ENCODE measurements around the gene TOP3B. TPM values are rescaled to one million over a fixed set of nuclear protein-coding genes. Genes with fewer than 3 reads are reported as not detected.

The TOP3B gene
- 26.7 TPM for total RNA-seq
- polyA plus RNA-seq (ENCODE audit: insufficient read depth, low read depth, low replicate concordance), result 8.1 TPM
- long read RNA-seq, donor 1, result 0 reads
- long read RNA-seq, donor 2, partial matches to known transcripts, result 0 of 1 reads
- long read RNA-seq, donor 2, other reads (novel, unspliced or antisense), result 0 of 1 reads
- long read RNA-seq, donor 3, partial matches to known transcripts, result 7 of 9 reads
- long read RNA-seq, donor 3, other reads (novel, unspliced or antisense), result 0 of 9 reads
- long read RNA-seq, donor 4, result 0 reads
- long read RNA-seq, donor 5, partial matches to known transcripts, result 0 of 1 reads
- long read RNA-seq, donor 5, other reads (novel, unspliced or antisense), result 0 of 1 reads
- long read RNA-seq, donor 6, result 0 reads
- long read RNA-seq, donor 7, partial matches to known transcripts, result 10 of 23 reads
- long read RNA-seq, donor 7, other reads (novel, unspliced or antisense), result 11 of 23 reads
- long read RNA-seq, donor 8, partial matches to known transcripts, result 8 of 9 reads
- long read RNA-seq, donor 8, other reads (novel, unspliced or antisense), result 0 of 9 reads
- long read RNA-seq, donor 9, result 0 reads
- long read RNA-seq, donor 10, partial matches to known transcripts, result 5 of 7 reads
- long read RNA-seq, donor 10, other reads (novel, unspliced or antisense), result 0 of 7 reads

- H3K27ac ChIP-seq (ENCODE audit: low read depth in 2 of 2, low read length in 2 of 2), result no peak within 1 kb of the TSS
- DNase-seq (peak; percentile 79 to 94 (median 86)), FAIRE-seq (no peak)
- peak within 1 kb of the TSS; percentile 35 to 87 (median 43) for H3K9ac ChIP-seq (ENCODE audit: low read length in 3 of 3)
- intact Hi-C loops (cut with DNase I), result no loop called here
- peaks cover 0 to 9% (median 0%) of the 10 kb centered on the region in 3 donors for H3K4me1 ChIP-seq (ENCODE audit: control insufficient read depth in 2 of 3, insufficient read depth in 2 of 3, low read depth in 1 of 3, low read length in 3 of 3)
- no peak for TF ChIP-seq CTCF (IDR thresholded peaks at IDR 0.05; ENCODE audit: borderline replicate concordance, extremely low read depth, insufficient read depth)
- peak within 1 kb of the TSS; percentile 71 to 80 (median 79) for H3K4me3 ChIP-seq (ENCODE audit: low read length in 3 of 3)
- H3K9me3 ChIP-seq (ENCODE audit: control insufficient read depth in 2 of 3, insufficient read depth in 1 of 3, low read length in 3 of 3), result no peaks in the 10 kb centered on the region
- no peaks in the 10 kb centered on the region for H3K27me3 ChIP-seq (ENCODE audit: control insufficient read depth, insufficient read depth, low read length)
- no peaks in the 10 kb centered on the region for H3K36me3 ChIP-seq (ENCODE audit: control insufficient read depth in 2 of 3, insufficient read depth in 3 of 3, low read length in 3 of 3)
Measured at GRCh38 chr22:21982338-21982965, at the start of gene TOP3B. TOP3B (minus strand) TSS chr22:21982787; CDS start chr22:21975709, 7,078 bp downstream.

- Histone ChIP-seq H3K27ac (ENCODE audit: low read depth in 2 of 2, low read length in 2 of 2) (no peak overlapping the region), H3K9me3 (ENCODE audit: control insufficient read depth in 2 of 3, insufficient read depth in 1 of 3, low read length in 3 of 3) (no peaks in the 10 kb centered on the region), H3K4me3 (ENCODE audit: low read length in 3 of 3) (no peak overlapping the region), H3K4me1 (ENCODE audit: control insufficient read depth in 2 of 3, insufficient read depth in 2 of 3, low read depth in 1 of 3, low read length in 3 of 3) (no peaks in the 10 kb centered on the region), H3K27me3 (ENCODE audit: control insufficient read depth, insufficient read depth, low read length) (no peaks in the 10 kb centered on the region), H3K36me3 (ENCODE audit: control insufficient read depth in 2 of 3, insufficient read depth in 3 of 3, low read length in 3 of 3) (no peaks in the 10 kb centered on the region), H3K9ac (ENCODE audit: low read length in 3 of 3) (no peak overlapping the region)
- DNase-seq, result no peak
- intact Hi-C loops (cut with DNase I), result no loop called here
- TF ChIP-seq CTCF (IDR thresholded peaks at IDR 0.05; ENCODE audit: borderline replicate concordance, extremely low read depth, insufficient read depth), result no peak
- FAIRE-seq, result no peak
Measured at GRCh38 chr22:22031183-22031945, 48.8 kb upstream of the TOP3B start.

GRCh38 chr22:22030493-22031182 lies 48.1 kb upstream of the TOP3B start:
- H3K4me1 ChIP-seq (ENCODE audit: control insufficient read depth in 2 of 3, insufficient read depth in 2 of 3, low read depth in 1 of 3, low read length in 3 of 3), result no peaks in the 10 kb centered on the region
- DNase-seq, result peak in 4 of 5 donors; percentile 21 to 42 (median 30)
- no peak overlapping the region for H3K4me3 ChIP-seq (ENCODE audit: low read length in 3 of 3)
- H3K27me3 ChIP-seq (ENCODE audit: control insufficient read depth, insufficient read depth, low read length), result no peaks in the 10 kb centered on the region
- H3K27ac ChIP-seq (ENCODE audit: low read depth in 2 of 2, low read length in 2 of 2), result no peak overlapping the region
- H3K36me3 ChIP-seq (ENCODE audit: control insufficient read depth in 2 of 3, insufficient read depth in 3 of 3, low read length in 3 of 3), result no peaks in the 10 kb centered on the region
- intact Hi-C loops (cut with DNase I), result no loop called here
- FAIRE-seq, result no peak
- TF ChIP-seq CTCF (IDR thresholded peaks at IDR 0.05; ENCODE audit: borderline replicate concordance, extremely low read depth, insufficient read depth), result no peak
- H3K9ac ChIP-seq (ENCODE audit: low read length in 3 of 3), result no peak overlapping the region
- no peaks in the 10 kb centered on the region for H3K9me3 ChIP-seq (ENCODE audit: control insufficient read depth in 2 of 3, insufficient read depth in 1 of 3, low read length in 3 of 3)

All from kidney (tissue), 22 donors.